ENCODE measurements around the gene MAGI1. TPM values are rescaled to one million over a fixed set of nuclear protein-coding genes. Genes with fewer than 3 reads are reported as not detected.

Gene MAGI1
- total RNA-seq, 1 donor from 2014 or later: 21.9 TPM

DNA sequence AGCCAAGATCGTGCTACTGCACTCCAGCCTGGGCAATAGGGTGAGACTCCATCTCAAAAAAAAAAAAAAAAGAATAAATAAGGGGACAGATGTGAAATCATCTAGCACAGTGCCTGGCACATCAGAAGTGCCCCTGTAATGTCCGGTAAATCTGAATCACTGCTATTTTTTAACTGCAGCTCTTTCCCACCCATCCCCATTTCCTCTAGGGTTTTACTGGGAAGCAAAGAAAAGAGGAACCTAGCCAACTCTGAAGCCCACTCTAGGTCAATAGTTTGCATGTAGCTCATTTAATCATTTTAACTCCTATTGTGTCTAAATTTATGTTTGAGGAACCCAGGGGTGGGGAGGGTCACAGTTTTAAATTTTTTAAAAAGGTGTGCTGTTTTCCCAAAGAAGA is 26.0 kb downstream of the MAGI1 start:
- peaks cover 18% of the 10 kb centered on the region for H3K4me1 Mint-ChIP-seq (ENCODE audit: unreplicated experiment)
- H3K4me3 Mint-ChIP-seq (ENCODE audit: unreplicated experiment): no peak overlapping the region

DNA sequence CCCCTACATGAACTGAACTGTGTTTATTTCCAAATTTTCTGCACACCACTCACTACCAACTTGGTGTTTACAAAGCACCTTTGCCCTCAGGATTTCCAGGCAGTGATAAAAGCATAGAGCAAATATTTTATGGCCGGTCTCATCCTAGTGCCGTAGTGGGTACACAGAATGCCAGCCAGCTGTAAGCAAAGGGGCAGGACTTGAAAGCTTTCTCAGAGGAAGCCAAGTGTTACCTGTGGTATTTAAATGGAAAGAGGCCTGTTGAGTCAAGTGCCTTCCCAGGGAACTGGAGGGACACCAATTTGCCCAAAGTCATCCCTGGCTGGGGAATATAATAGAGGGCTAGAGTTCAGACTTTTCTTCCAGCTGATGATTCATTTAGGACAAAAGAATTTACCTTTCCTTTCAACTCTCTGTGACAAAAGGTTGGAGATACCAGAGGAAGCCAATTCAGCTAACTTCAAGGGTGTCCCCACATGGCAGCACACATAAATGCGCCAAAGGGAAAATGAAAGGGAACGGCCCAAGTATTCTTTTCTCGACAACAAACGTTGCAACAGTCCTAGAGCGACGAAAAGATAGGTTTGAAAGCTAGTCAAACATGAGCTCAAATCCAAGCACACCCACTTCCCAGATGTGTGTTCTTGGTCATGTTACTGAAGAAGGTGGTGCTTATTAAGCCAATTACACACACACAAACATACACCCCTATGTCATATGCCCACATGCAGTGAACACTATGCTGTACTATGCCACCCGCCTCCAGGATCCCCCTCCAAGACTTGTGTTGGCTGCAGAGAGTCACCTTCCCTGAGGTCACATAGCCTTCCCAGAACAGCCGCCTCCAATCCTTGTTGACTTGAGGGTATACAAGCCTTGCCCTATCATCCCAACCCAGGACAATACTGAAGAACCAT is 27.7 kb downstream of the MAGI1 start:
- Mint-ChIP-seq H3K4me1 (ENCODE audit: unreplicated experiment) (peaks cover 18% of the 10 kb centered on the region), H3K4me3 (ENCODE audit: unreplicated experiment) (no peak overlapping the region), H3K9me3 (ENCODE audit: unreplicated experiment) (no peaks in the 10 kb centered on the region), H3K27ac (ENCODE audit: unreplicated experiment) (no peak overlapping the region), H3K36me3 (ENCODE audit: unreplicated experiment) (no peaks in the 10 kb centered on the region), H3K27me3 (ENCODE audit: unreplicated experiment) (no peaks in the 10 kb centered on the region)
- DNase-seq (ENCODE audit: extremely low spot score, unreplicated experiment): no peak
- no peak for TF ChIP-seq CTCF (IDR thresholded peaks at IDR 0.05)

More for the DNA sequence above, 26.0 kb downstream of the MAGI1 start:
- Mint-ChIP-seq H3K27me3 (ENCODE audit: unreplicated experiment) (no peaks in the 10 kb centered on the region), H3K9me3 (ENCODE audit: unreplicated experiment) (no peaks in the 10 kb centered on the region), H3K27ac (ENCODE audit: unreplicated experiment) (no peak overlapping the region), H3K36me3 (ENCODE audit: unreplicated experiment) (no peaks in the 10 kb centered on the region)
- no peak for DNase-seq (ENCODE audit: extremely low spot score, unreplicated experiment)
- no peak for TF ChIP-seq CTCF (IDR thresholded peaks at IDR 0.05)

GRCh38 chr3:66010348-66010738 is 28.4 kb downstream of the MAGI1 start:
- Mint-ChIP-seq H3K4me3 (ENCODE audit: unreplicated experiment) (no peak overlapping the region), H3K27ac (ENCODE audit: unreplicated experiment) (no peak overlapping the region), H3K9me3 (ENCODE audit: unreplicated experiment) (no peaks in the 10 kb centered on the region), H3K4me1 (ENCODE audit: unreplicated experiment) (peaks cover 18% of the 10 kb centered on the region), H3K27me3 (ENCODE audit: unreplicated experiment) (no peaks in the 10 kb centered on the region), H3K36me3 (ENCODE audit: unreplicated experiment) (no peaks in the 10 kb centered on the region)
- no peak for DNase-seq (ENCODE audit: extremely low spot score, unreplicated experiment)
- no peak for TF ChIP-seq CTCF (IDR thresholded peaks at IDR 0.05)

DNA sequence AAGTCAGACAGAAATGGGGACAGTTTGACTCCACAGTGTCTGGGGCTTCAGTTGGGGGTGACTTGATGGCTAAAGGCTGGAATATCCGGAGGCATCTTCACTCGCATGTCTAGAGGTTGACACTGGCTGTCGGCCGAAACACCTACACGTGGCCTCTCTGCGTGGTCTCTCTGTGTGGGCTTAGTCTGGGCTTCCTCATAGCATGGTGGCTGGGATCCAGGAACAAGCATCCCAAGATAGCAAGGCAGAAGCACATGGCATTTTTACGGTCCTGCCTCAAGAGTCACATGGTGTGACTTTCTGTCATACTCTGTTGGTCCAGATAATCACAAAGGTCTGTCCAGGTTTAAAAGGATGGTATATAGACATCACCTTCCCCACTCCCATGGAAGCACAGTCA is 34.5 kb downstream of the MAGI1 start:
- Mint-ChIP-seq H3K9me3 (ENCODE audit: unreplicated experiment) (no peaks in the 10 kb centered on the region), H3K36me3 (ENCODE audit: unreplicated experiment) (peaks cover 2% of the 10 kb centered on the region), H3K27me3 (ENCODE audit: unreplicated experiment) (no peaks in the 10 kb centered on the region), H3K4me3 (ENCODE audit: unreplicated experiment) (no peak overlapping the region), H3K27ac (ENCODE audit: unreplicated experiment) (no peak overlapping the region), H3K4me1 (ENCODE audit: unreplicated experiment) (no peaks in the 10 kb centered on the region)
- no peak for TF ChIP-seq CTCF (IDR thresholded peaks at IDR 0.05)
- no peak for DNase-seq (ENCODE audit: extremely low spot score, unreplicated experiment)

- no peak for DNase-seq (ENCODE audit: extremely low spot score, unreplicated experiment)
- H3K36me3 Mint-ChIP-seq (ENCODE audit: unreplicated experiment): peaks cover 2% of the 10 kb centered on the region
- TF ChIP-seq CTCF (IDR thresholded peaks at IDR 0.05): no peak
- H3K27me3 Mint-ChIP-seq (ENCODE audit: unreplicated experiment): no peaks in the 10 kb centered on the region
- no peak overlapping the region for H3K4me3 Mint-ChIP-seq (ENCODE audit: unreplicated experiment)
- H3K27ac Mint-ChIP-seq (ENCODE audit: unreplicated experiment): no peak overlapping the region
- peaks cover 11% of the 10 kb centered on the region for H3K4me1 Mint-ChIP-seq (ENCODE audit: unreplicated experiment)
- H3K9me3 Mint-ChIP-seq (ENCODE audit: unreplicated experiment): no peaks in the 10 kb centered on the region
Observed at GRCh38 chr3:66001626-66002025, 37.1 kb downstream of the MAGI1 start.

Measured in osteocyte (in vitro differentiated cells).